GM21390 (cell line): Measurements from ENCODE around the gene PHLPP1.
A peak's percentile ranks its signal among the peaks of the same experiment; 100 is the strongest.
"Not testable (repeated sequence)": the region's sequence is repeated elsewhere in the genome, so short reads cannot be mapped to it uniquely, and the experiment has no call there.

Experiments used
- ATAC-seq: cut with Tn5 transposase; IDR thresholded peaks from one replicate; pipeline ENCODE4 v1.9.1; 2021; ENCODE audit not compliant: unreplicated experiment

PHLPP1 gene

DNA sequence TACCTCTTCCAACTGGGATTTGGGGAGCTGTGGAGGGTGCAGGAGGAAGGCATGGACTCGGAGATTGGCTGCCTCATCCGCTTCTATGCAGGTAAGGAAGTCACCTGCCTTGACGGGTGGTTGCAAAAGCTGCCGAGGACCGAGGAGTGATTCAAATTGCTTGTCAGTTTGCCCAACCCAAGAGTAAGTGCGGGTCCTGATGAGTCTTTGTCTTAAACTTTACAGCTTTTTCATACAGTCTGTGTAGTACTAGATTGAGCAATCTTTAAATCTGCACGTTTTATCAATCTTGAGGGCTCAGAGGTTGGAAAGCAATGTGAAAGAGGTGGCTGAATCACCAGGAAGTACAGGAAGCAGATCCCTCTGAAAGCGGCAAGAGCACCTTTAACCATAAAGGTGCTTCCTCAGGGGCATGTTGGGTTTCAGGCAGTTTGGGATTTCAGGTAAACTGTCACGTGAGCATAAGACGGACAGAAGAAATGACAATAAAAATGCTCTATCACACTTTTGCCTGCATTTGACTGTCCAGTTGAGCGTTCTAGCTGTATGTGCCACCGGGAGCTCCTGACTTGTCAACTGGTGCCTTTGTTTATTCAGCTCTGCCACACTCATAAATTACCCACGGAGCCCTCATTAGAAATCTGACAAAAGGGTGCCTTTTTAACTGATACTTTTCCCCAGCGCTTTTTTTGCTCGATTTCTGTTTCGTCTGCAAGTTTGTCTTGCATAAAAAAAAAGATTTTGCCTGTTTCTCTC, 2.0 kb downstream of the PHLPP1 start:
- no peak for ATAC-seq

DNA sequence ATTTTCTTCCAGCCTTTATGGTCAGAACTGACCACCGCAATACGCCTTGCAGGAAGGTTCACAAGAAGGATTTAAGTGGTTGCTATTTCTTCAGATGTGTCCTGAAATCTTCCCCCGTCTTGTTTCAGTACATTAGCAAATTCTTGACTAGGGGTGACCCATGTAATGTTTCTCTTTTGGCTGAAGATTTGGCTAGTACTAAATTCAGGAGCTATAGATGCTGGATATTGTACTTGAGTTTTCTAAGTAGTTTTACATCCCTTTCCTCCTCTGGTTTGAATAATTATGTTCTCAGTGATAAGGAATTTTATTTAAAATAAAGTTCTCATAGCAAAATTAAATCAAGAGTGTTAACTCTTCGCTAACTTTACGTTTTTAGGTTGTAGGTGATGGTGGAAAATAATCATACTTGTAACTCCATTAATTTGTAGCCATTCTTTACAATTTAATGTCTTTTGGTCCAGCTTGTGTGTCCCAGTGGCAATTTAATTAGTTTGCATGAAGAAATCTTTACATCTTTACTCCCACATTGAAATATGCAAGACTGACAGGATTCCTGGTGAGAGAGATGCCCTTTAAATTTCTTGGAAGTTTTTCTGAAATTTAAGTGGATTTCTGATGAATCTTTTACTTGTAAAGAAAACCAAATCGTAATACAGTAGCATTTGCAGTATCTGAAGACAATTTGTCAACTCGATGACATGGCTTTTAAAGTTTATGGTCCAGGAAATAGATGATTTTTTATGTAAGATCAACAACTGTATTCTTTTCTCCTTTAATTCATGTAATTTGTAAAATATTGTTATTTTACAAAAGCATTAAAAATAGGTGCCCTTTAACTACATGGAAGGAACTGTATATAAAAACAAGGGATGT, 2.8 kb downstream of the PHLPP1 start:
- ATAC-seq, result no peak

GRCh38 chr18:62720048-62720447, 4.7 kb downstream of the PHLPP1 start:
- no peak for ATAC-seq

DNA sequence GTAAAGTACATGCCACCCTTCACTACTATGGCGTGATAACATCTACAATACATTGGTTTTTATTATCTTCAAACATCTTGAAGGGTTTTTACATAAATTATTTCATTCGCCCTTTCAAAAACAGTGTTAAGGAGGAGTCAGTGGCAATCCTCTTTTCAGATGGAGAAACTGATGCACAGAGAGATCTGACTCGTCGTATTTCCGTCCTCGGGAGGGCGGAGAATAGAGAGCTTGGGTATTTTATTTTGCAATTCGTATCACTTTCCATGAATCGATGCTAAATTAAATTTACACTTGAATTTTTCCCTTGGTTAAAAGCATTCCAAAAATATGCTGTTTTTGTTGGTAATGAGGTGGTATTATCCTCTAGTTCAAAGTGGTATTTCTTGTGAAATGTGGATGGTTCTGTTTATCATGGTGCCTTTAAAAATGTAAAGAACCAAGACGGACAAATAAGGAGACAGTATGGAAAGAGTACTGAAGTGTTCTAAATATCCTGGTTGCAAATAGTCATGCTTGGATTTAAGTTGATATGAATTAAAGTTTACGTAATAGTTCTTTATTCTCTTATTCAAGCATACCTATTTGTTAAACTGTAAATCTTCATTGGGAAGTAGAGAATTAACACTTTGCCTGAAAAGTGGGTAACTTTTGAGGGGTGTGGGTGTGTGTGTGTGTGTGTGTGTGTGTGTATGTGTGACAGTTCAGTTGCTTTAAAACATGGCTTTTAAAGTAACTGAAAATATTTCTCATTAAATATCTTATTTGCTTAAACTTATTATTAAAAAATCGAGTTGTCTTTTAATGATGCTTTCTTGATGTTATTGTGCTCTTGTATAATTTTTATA, 5.6 kb downstream of the PHLPP1 start:
- ATAC-seq, result no peak

DNA sequence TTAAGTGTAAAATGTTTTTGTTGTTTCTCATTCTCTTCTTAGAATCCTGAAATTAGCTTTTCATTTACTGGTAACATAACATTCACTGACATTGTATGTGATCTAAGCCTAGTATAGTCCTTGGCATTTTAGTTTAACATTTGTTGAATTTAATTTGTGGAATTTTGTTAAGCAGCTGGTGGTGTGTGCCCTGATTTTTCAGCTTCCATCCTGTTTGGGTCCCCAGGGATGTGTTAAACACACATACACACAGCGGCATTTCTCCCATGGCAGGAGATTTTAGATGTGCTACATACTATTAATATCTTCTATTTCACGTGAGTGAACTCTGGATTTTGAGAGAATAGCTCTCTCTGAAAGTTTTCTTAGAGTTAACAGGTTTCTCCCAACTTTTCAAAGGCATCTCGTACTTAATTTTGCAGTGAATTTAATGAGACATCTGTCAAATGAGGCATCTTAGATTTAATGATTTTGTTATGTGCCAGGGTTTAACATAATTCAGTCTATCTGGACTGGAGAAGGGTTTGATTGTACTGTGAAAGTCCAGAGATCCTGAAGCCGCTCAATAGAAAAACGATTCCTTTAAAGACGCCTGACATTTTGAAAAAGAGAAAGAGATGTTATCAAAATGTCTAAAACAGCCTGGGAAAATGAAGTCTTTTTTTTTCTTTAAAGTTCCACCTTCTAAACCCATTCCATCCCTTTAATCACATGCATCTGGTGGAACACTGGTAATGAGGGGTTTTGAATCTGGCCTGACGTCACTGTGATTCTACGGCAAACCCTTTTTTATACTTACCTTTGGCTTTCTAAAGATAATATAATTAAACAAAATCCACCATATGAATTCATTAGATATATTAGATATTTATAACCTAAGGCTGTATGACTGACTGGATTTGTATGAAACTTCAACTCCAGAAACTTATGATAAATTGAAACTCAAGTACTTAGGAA, 6.8 kb downstream of the PHLPP1 start:
- ATAC-seq, result no peak

- no peak for ATAC-seq
These were observed 8.4 kb downstream of the PHLPP1 start for GRCh38 chr18:62723666-62724281.

GRCh38 chr18:62725896-62726295, 10.6 kb downstream of the PHLPP1 start:
- no peak for ATAC-seq

- no peak for ATAC-seq
These were observed 12.9 kb downstream of the PHLPP1 start for GRCh38 chr18:62728254-62728653.

GRCh38 chr18:62729487-62730386, 14.4 kb downstream of the PHLPP1 start:
- peak; percentile 98 for ATAC-seq

DNA sequence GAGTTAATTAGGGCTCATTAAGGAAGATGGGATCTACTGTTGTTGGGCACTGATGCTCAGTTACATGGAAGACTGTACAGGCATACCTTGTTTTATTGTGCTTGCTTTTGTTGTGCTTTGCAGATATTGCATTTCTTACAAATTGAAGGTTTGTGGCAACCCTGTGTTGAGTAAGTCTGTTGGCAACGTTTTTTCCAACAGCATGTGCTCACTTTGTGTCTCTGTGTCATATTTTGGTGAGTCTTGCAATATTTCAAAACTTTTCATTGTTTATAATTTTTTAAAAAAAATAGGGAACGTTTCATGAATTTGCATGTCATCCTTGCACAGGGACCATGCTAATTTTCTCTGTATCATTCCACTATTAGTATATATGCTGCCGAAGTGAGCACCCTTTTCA, 15.6 kb downstream of the PHLPP1 start:
- ATAC-seq, result no peak

DNA sequence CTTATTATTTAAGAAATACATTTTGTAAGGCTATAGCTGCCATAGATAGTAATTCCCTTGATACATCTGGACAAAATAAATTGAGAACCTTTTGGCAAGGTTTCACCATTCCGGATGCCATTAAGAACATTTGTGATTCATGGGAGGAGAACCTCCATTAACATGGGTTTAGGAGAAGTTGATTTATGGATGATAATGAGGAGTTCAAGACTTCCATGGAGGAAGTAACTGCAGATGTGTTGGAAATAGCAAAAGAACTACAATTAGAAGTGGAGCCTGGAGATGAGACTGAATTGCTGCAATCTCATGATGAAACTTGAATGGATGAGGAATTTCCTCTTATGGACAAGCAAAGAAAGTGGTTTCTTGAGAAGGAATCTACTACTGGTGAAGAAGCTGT, 17.3 kb downstream of the PHLPP1 start:
- ATAC-seq, result no peak

GRCh38 chr18:62734290-62734689, 18.9 kb downstream of the PHLPP1 start:
- ATAC-seq, result no peak

DNA sequence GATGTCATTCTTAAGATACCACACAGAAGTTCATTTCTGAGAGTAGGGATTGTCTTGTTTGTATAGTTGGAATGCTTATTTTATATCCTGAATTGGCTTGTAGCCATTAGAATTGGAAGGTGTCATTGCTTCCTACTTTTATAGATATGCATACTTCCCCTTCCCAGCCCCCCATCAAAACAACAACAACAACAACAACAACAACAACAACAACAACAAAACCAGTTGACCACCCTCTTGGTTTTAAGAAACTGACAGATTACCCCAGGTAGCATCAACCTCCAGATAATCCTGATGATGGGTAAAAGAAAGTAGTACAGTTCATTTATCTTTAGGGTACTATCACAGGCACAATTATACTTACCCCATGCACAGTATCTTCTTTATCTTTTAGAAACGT, 20.0 kb downstream of the PHLPP1 start:
- no peak for ATAC-seq

DNA sequence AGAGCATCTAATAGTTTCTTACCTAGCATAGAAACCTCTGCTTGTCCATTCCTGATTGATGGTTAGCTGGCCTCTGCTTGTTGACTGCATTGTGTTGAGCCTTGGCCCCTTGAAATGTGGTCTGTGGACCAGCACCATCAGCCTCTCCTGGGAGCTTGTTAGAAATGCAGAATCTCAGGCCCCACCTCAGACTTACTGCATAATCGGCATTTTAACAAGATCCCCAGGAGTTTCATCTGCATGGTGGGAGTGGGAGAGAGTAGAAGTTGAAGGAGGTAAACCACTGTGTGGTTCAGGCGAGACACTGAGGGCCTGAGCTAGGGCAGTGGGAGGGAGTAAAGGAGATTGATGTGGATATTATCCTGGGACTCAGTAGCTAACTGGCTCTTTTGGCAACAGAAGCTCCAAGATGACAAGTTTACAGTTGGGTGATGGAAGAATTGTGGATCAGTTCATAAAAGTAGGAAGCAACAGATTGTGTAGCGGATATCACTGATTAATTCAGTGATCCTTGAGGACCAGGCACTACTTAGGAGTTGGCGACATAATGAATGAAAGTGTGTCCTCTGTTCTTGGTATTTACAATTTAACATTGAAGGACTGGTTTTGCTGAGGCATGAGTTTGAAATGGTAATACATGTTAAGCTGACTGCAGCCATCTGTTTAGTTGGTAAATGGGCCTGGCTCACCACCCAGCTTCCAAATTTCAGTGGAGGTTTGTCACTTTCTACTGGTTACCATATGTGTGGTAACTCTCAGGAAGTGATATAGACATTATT, 20.9 kb downstream of the PHLPP1 start:
- no peak for ATAC-seq

DNA sequence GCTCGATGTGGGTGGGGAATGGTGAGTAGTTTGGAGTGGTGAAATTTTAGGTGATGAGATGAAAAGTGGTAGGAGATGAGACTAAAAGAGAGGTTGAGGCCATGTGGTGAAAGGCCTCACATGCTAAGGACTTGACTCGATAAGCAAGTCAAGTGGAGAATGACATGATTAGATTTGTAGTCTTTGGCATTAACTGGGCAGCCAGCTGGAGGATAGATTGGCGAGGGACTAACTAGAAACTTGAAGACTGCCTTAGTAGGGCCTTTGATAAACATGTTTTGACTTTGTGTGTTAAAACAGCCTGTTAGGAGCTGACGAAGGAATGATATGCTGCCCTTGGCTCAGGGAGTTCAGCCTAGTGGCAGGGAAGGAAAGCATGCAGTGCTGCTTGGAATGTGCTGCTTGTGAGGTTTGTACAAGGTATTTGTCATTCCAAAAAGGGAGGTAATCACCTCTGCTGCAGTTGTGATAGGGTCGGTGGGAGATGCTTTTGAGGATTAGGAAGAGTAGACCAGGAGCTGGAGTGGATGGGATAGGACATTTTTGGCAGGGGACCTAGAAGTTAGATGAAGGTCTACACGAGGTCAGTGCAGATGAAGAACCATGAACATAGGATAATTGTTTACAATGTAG, 22.0 kb downstream of the PHLPP1 start:
- no peak for ATAC-seq

DNA sequence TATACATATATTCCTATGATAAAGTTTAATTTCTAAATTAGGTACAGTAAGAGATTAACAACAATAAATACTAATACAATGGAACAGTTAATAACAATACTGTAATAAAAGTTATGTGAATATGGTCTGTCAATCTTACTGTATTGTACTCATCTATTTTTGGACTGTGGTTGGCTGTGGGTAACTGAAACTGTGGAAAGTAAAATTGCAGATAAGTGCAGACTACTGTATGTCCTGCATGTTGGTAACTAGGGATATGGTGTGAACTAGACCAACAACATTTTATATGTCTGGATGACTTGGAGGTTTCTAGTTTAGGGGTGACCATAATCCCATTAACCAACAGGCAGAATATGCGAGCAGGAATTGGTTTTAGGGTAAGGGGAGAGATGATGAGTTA, 23.3 kb downstream of the PHLPP1 start:
- no peak for ATAC-seq

DNA sequence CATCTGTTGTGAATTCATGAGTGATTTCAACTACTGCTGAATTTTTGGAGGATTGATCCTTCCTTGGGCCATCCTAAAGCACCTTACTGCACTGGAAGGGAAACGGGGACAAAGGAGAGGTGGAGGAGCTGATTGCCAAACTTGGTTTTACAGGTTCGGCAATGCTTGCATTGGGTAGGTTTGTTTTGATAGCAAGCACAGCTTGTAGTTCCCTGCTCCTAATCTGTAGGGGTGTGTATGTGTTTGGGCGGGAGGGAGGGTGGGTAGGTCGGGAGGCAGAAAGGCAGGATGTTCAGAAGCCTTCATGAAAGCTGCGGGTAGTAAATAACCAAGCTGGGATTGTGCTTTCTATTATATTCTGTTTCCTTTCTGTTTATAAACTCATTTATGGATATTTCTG, 24.6 kb downstream of the PHLPP1 start:
- ATAC-seq, result no peak

- not testable (repeated sequence) for ATAC-seq
These were observed 25.3 kb downstream of the PHLPP1 start for GRCh38 chr18:62740650-62741049.
